Heart left ventricle (tissue), 16 donors: ENCODE results near the gene NOXA1. TPM values are rescaled to one million over a fixed set of nuclear protein-coding genes. Genes with fewer than 3 reads are reported as not detected.
"Not testable (repeated sequence)": the region's sequence is repeated elsewhere in the genome, so short reads cannot be mapped to it uniquely, and the experiment has no call there.

Experiments
- ATAC-seq, 4 donors: fragments of 200-7000 bp; cut with Tn5 transposase; one replicate each; pipeline ENCODE4 v1.9.1; 2020 to 2022; ENCODE audit warnings: moderate library complexity in 4 of 4, mild to moderate bottlenecking in 3 of 4, moderate number of reproducible peaks in 1 of 4
- DNase-seq, 5 donors: peaks; one replicate each; pipeline ENCODE4 v3.0.0-alpha.2; 2020
- H3K27ac ChIP-seq, 12 donors: fragments of 200-600 bp; sonication (generic) in 4 of 12; one replicate each; pipeline versions ENCODE4 v1.5.0 to v1.8.0; 2016 to 2022; ENCODE audit warnings: mild to moderate bottlenecking in 2 of 12
- H3K27me3 ChIP-seq, 9 donors: fragments of 200-600 bp; sonication (generic) in 2 of 9; one replicate each; pipeline versions ENCODE4 v1.5.1 to v1.8.0; 2016 to 2022; ENCODE audit warnings: mild to moderate bottlenecking in 3 of 9
- H3K36me3 ChIP-seq, 9 donors: fragments of 200-600 bp; sonication (generic) in 2 of 9; one replicate each; pipeline versions ENCODE4 v1.5.0 to v1.8.0; 2018 to 2022; ENCODE audit warnings: mild to moderate bottlenecking in 2 of 9
- H3K4me1 ChIP-seq, 12 donors: fragments of 200-600 bp; sonication (generic) in 4 of 12; one replicate each; pipeline versions ENCODE4 v1.5.0 to v1.8.0; 2016 to 2022; ENCODE audit warnings: mild to moderate bottlenecking in 3 of 12
- H3K4me3 ChIP-seq, 12 donors: fragments of 200-600 bp; sonication (generic) in 4 of 12; one replicate each; pipeline versions ENCODE4 v1.5.0 to v1.8.0; 2017 to 2022; ENCODE audit warnings: mild to moderate bottlenecking in 9 of 12, moderate library complexity in 4 of 12
- H3K9me3 ChIP-seq, 12 donors: fragments of 200-600 bp; sonication (generic) in 4 of 12; one replicate each; pipeline versions ENCODE4 v1.5.0 to v1.8.0; 2016 to 2022; ENCODE audit warnings: mild to moderate bottlenecking in 1 of 12
- POLR2A ChIP-seq, 2 donors: fragments of 450-650 bp; IDR thresholded peaks; one replicate each; pipeline ENCODE4 v1.6.1; 2017; ENCODE audit warnings: antibody characterized with exemption in 2 of 2, mild to moderate bottlenecking in 2 of 2, moderate library complexity in 2 of 2
- whole genome bisulfite sequencing, 4 donors: extraction: QIAGEN DNeasy Blood & Tissue Kit in 2 of 4; methylation state at CpG; one replicate each; pipeline versions ENCODE4 v1.1.5 to v1.1.7; 2013 to 2018; 5-methylcytosine and 5-hydroxymethylcytosine counted together
- intact Hi-C, 10 donors: fragments of 100-400 bp; cut with DNase I; formaldehyde crosslinking; loops; one replicate each; pipeline versions ENCODE4 v1.11.1 to v1.14.2; 2022
- polyA plus RNA-seq, 2 donors: library from polyadenylated mRNA; stranded (reverse); fragments of 200-250 nt; gene quantifications; one replicate each; pipeline ENCODE4 v1.2.3, GENCODE V29; 2013
- total RNA-seq, 9 donors: library from RNA; depleted of rRNA in 2 of 9; stranded (reverse); fragments of >200 nt in 2 of 9; fragmentation: NEBNext Ultra II Directional in 3 of 9; extraction: Animal tissue kit (Norgen Biotek cat#: 25700) in 3 of 9; gene quantifications; one replicate each; pipeline versions ENCODE4 v1.1.0 to v1.2.4, GENCODE V29; 2016 to 2023
- TF ChIP-seq, protein P1 (sequence below), 12 donors: fragments of 200-600 bp; sonication (generic) in 4 of 12; IDR thresholded peaks; one replicate each; pipeline versions ENCODE4 v1.5.0 to v1.8.0; 2018 to 2022; ENCODE audit warnings: antibody characterized with exemption in 12 of 12, mild to moderate bottlenecking in 5 of 12
- donor health status: ischemic (EF 13 %, LVEDD 7.1; RV severe dilation, severe dysfunction).
- donor health status: healthy with polysubstance abuse.
- donor health status: DM: no; HTN: yes; CAD: no.
- donor health status: DM: no; HTN: no; CAD: no.
- donor health status: ischemic (EF 25% LVEDD 6.9; RV normal size, moderate dysfunction).
- donor health status: ischemic (EF 25% LVEDD 5.7; RV mildly dilated, moderate dysfunction).
- donor health status: healthy.
- donor health status: DM: yes; HTN: yes; CAD: no.
- donor health status: ischemic (EF 35%, LVEDD 5.7; RV mildly dilated, moderate dysfunction).
- donor health status: nonischemic (EF 11% LVEDD 7.7; RV severe dilation, severe dysfunction).
- donor health status: DM: yes; HTN: yes; CAD: no.
- donor health status: PGD.
- donor health status: ischemic (EF 29% LVEDD 5.4; RV normal size, mild dysfunction).
- donor health status: nonischemic (EF 23%, LVEDD 6.1; RV moderate dilation, normal function).

The NOXA1 gene
- total and polyA plus RNA-seq, 11 donors: 0.44 to 5.5 (median 2.7) TPM

DNA sequence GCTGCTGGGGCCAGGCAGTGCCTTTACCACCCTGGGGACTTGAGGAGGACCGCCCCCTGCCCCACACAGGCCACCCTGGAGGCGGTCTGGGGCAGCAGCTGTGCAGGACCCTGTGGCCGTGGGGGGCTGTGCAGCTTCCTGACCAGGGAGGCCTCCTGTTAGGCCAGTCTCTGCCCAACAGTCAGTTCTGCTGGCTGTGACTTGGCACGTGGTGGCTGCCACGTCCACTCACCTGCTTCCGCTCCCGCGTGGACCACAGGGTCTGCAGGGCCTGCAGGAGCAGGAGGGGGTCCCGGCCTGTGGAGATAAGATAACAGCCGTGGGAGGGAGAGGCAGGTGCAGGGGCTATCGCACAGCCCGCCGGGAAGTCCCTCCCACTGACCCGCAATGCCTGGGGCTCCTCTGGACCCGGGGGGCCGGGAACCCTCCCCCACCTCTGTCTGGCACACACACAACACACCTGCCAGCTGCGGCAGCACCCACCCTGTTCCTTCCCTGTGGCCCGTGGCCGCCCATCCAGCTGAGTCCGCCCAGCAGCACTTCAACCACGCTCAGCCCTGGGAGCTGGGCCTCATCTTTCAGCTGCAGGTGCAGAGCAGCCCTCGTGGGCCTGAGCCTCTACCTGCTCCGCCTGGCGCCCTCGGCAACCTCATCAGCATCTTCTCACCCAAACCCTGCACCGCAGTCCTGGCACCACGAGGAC is 40.0 kb upstream of the NOXA1 start:
- no peak for TF ChIP-seq POLR2A (IDR thresholded peaks at IDR 0.05)
- TF ChIP-seq, protein P1, sequence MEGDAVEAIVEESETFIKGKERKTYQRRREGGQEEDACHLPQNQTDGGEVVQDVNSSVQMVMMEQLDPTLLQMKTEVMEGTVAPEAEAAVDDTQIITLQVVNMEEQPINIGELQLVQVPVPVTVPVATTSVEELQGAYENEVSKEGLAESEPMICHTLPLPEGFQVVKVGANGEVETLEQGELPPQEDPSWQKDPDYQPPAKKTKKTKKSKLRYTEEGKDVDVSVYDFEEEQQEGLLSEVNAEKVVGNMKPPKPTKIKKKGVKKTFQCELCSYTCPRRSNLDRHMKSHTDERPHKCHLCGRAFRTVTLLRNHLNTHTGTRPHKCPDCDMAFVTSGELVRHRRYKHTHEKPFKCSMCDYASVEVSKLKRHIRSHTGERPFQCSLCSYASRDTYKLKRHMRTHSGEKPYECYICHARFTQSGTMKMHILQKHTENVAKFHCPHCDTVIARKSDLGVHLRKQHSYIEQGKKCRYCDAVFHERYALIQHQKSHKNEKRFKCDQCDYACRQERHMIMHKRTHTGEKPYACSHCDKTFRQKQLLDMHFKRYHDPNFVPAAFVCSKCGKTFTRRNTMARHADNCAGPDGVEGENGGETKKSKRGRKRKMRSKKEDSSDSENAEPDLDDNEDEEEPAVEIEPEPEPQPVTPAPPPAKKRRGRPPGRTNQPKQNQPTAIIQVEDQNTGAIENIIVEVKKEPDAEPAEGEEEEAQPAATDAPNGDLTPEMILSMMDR (IDR thresholded peaks at IDR 0.05): no peak
- no peaks in the 10 kb centered on the region for H3K27me3 ChIP-seq
- peaks cover 0 to 3% (median 0%) of the 10 kb centered on the region in 9 donors for H3K36me3 ChIP-seq
- ATAC-seq (peak in 1 of 4 donors; percentile 9), DNase-seq (peak in 4 of 5 donors; percentile 15 to 61 (median 22))
- H3K9me3 ChIP-seq: no peaks in the 10 kb centered on the region
- no peak overlapping the region for H3K27ac ChIP-seq
- WGBS, 4 donors: 76 to 88% (median 81%) methylated on average over 18 to 27 of the region's 27 CpGs
- no peak overlapping the region for H3K4me3 ChIP-seq
- intact Hi-C loops: no loop called here
- peaks cover 5 to 15% (median 12%) of the 10 kb centered on the region in 12 donors for H3K4me1 ChIP-seq

- Histone ChIP-seq H3K4me3 (no peak overlapping the region), H3K27me3 (no peaks in the 10 kb centered on the region), H3K4me1 (peaks cover 5 to 24% (median 14%) of the 10 kb centered on the region in 12 donors), H3K27ac (no peak overlapping the region), H3K36me3 (peaks cover 0 to 3% (median 0%) of the 10 kb centered on the region in 9 donors), H3K9me3 (no peaks in the 10 kb centered on the region)
- DNase-seq (peak in 4 of 5 donors; percentile 13 to 42 (median 19)), ATAC-seq (no peak)
- intact Hi-C loops: no loop called here
- WGBS, 4 donors: 92 to 94% (median 93%) methylated on average over 37 to 39 of the region's 39 CpGs
- TF ChIP-seq POLR2A (IDR thresholded peaks at IDR 0.05): no peak
- TF ChIP-seq, protein P1 (IDR thresholded peaks at IDR 0.05): no peak
Observed at GRCh38 chr9:137383784-137384756, 39.1 kb upstream of the NOXA1 start.

DNA sequence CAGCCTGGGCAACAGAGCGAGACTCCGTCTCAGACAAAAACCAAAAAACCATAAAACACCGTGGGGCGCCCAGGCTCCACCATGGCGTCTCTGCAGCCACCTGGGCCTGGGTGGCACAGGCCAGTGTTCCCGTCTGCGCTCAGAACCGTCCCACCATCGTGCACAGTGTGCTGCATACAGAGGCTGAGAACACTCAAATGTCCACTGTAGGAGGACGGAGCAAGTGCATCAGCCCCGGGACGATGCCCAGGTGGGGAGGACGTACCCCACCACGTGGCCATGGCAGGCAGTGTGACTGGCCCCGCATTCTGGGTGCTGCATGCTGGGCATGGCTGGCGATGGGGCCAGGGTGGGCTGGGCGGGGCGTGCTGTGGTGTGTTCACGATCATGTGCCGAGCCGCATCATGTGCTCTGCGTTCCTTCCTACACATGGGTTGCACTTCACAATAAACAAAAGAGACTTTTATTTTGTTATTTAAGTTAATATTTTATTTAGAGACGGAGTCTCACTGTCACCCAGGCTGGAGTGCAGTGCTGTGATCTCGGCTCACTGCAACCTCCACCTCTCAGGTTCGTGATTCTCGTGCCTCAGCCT is 38.0 kb upstream of the NOXA1 start:
- no peak overlapping the region for H3K4me3 ChIP-seq
- no peaks in the 10 kb centered on the region for H3K9me3 ChIP-seq
- no peaks in the 10 kb centered on the region for H3K27me3 ChIP-seq
- DNase-seq: peak in 3 of 5 donors; percentile 15 to 28 (median 18)
- peaks cover 0 to 3% (median 0%) of the 10 kb centered on the region in 9 donors for H3K36me3 ChIP-seq
- intact Hi-C loops: loop anchor here in 2 of 10 donors (5.0 kb wide), 1 partner anchor 33 kb away; no protein-coding TSS in a partner anchor
- H3K4me1 ChIP-seq: peaks cover 5 to 26% (median 14%) of the 10 kb centered on the region in 12 donors
- TF ChIP-seq, protein P1 (IDR thresholded peaks at IDR 0.05): no peak
- TF ChIP-seq POLR2A (IDR thresholded peaks at IDR 0.05): no peak
- no peak overlapping the region for H3K27ac ChIP-seq
- WGBS, 4 donors: 92 to 97% (median 95%) methylated on average over 20 to 26 of the region's 26 CpGs
- no peak for ATAC-seq

- not testable (repeated sequence) for ATAC-seq, H3K36me3 ChIP-seq, H3K9me3 ChIP-seq, H3K27me3 ChIP-seq, H3K4me3 ChIP-seq
- H3K27ac ChIP-seq: peak overlapping the region in 11 of 12 donors; percentile 72 to 96 (median 91)
- 75 to 85% (median 82%) methylated on average over 12 of the region's 12 CpGs for WGBS, 4 donors
- H3K4me1 ChIP-seq: peaks cover 8 to 32% (median 18%) of the 10 kb centered on the region in 12 donors
- intact Hi-C loops: loop anchor here in 2 of 10 donors (5.0 kb wide), 1 partner anchor 34 kb away; no protein-coding TSS in a partner anchor
- peak in 2 of 5 donors; percentile 11 to 53 for DNase-seq
Observed at GRCh38 chr9:137386507-137387113, 36.6 kb upstream of the NOXA1 start.
